Osteocyte (in vitro differentiated cells): ENCODE measurements around the gene FZD8. TPM values are rescaled to one million over a fixed set of nuclear protein-coding genes. Genes with fewer than 3 reads are reported as not detected.

Experiments used
- DNase-seq: peaks from one replicate; pipeline ENCODE4 v3.0.0; 2021; ENCODE audit warnings: mixed read lengths; ENCODE audit not compliant: unreplicated experiment; ENCODE audit errors: extremely low spot score
- H3K27ac Mint-ChIP-seq: one replicate; pipeline ENCODE4 v1.8.0; 2021; ENCODE audit warnings: mild to moderate bottlenecking, mixed read lengths; ENCODE audit not compliant: unreplicated experiment
- H3K27me3 Mint-ChIP-seq: one replicate; pipeline ENCODE4 v1.8.0; 2021; ENCODE audit warnings: mixed read lengths; ENCODE audit not compliant: unreplicated experiment
- H3K36me3 Mint-ChIP-seq: one replicate; pipeline ENCODE4 v1.8.0; 2021; ENCODE audit warnings: mixed read lengths; ENCODE audit not compliant: unreplicated experiment
- H3K4me1 Mint-ChIP-seq: one replicate; pipeline ENCODE4 v1.8.0; 2021; ENCODE audit warnings: mixed read lengths; ENCODE audit not compliant: unreplicated experiment
- H3K4me3 Mint-ChIP-seq: one replicate; pipeline ENCODE4 v1.8.0; 2021; ENCODE audit warnings: mild to moderate bottlenecking, moderate library complexity, mixed read lengths; ENCODE audit not compliant: unreplicated experiment
- H3K9me3 Mint-ChIP-seq: one replicate; pipeline ENCODE4 v1.8.0; 2021; ENCODE audit warnings: mixed read lengths; ENCODE audit not compliant: unreplicated experiment
- total RNA-seq: library from RNA; stranded (reverse); gene quantifications from 2 replicates; pipeline ENCODE4 v1.2.1, GENCODE V29; 2021
- TF ChIP-seq, protein P1 (sequence below): fragments of 200-600 bp; sonication (generic); IDR thresholded peaks from 2 replicates; pipeline ENCODE4 v1.5.0; 2021; ENCODE audit warnings: antibody characterized with exemption, mild to moderate bottlenecking, moderate library complexity

Gene FZD8
- total RNA-seq, 1 donor from 2014 or later: 28.7 TPM

GRCh38 chr10:35667270-35667889 lies 25.3 kb upstream of the FZD8 start:
- DNase-seq: no peak
- no peak overlapping the region for H3K4me3 Mint-ChIP-seq
- peaks cover 5% of the 10 kb centered on the region for H3K4me1 Mint-ChIP-seq
- no peaks in the 10 kb centered on the region for H3K36me3 Mint-ChIP-seq
- peaks cover 17% of the 10 kb centered on the region for H3K27me3 Mint-ChIP-seq
- TF ChIP-seq, protein P1, sequence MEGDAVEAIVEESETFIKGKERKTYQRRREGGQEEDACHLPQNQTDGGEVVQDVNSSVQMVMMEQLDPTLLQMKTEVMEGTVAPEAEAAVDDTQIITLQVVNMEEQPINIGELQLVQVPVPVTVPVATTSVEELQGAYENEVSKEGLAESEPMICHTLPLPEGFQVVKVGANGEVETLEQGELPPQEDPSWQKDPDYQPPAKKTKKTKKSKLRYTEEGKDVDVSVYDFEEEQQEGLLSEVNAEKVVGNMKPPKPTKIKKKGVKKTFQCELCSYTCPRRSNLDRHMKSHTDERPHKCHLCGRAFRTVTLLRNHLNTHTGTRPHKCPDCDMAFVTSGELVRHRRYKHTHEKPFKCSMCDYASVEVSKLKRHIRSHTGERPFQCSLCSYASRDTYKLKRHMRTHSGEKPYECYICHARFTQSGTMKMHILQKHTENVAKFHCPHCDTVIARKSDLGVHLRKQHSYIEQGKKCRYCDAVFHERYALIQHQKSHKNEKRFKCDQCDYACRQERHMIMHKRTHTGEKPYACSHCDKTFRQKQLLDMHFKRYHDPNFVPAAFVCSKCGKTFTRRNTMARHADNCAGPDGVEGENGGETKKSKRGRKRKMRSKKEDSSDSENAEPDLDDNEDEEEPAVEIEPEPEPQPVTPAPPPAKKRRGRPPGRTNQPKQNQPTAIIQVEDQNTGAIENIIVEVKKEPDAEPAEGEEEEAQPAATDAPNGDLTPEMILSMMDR: no peak
- peaks cover 5% of the 10 kb centered on the region for H3K9me3 Mint-ChIP-seq
- no peak overlapping the region for H3K27ac Mint-ChIP-seq

DNA sequence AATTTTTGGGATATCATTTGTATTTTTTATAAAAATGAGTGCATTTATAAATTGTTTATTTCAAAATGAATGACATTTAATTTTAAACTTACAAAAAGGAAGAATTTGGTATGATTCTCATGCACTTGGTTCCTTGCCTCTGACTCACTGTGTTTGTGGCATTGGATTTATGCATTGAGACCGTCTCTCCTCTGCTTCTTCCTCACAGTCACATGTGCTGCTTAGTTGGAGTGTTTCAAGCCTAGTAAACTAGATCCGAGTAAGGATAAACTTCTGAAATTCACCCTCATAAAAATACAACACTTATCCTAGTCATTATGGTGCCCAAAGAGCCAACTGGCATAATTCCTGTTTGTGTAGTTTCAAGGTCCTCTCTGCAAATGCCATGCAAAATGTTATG lies 19.1 kb upstream of the FZD8 start:
- H3K36me3 Mint-ChIP-seq: no peaks in the 10 kb centered on the region
- no peaks in the 10 kb centered on the region for H3K9me3 Mint-ChIP-seq
- DNase-seq: no peak
- no peak overlapping the region for H3K4me3 Mint-ChIP-seq
- no peaks in the 10 kb centered on the region for H3K4me1 Mint-ChIP-seq
- peaks cover 27% of the 10 kb centered on the region for H3K27me3 Mint-ChIP-seq
- TF ChIP-seq, protein P1: no peak
- H3K27ac Mint-ChIP-seq: no peak overlapping the region

- H3K4me3 Mint-ChIP-seq: no peak overlapping the region
- no peak overlapping the region for H3K27ac Mint-ChIP-seq
- H3K4me1 Mint-ChIP-seq: no peaks in the 10 kb centered on the region
- no peaks in the 10 kb centered on the region for H3K36me3 Mint-ChIP-seq
- TF ChIP-seq, protein P1: no peak
- no peak for DNase-seq
- H3K9me3 Mint-ChIP-seq: no peaks in the 10 kb centered on the region
- H3K27me3 Mint-ChIP-seq: peaks cover 27% of the 10 kb centered on the region
Observed at GRCh38 chr10:35659456-35659855, 17.4 kb upstream of the FZD8 start.

- Mint-ChIP-seq H3K9me3 (no peaks in the 10 kb centered on the region), H3K4me1 (no peaks in the 10 kb centered on the region), H3K36me3 (no peaks in the 10 kb centered on the region), H3K27ac (no peak overlapping the region), H3K4me3 (no peak overlapping the region), H3K27me3 (peaks cover 25% of the 10 kb centered on the region)
- DNase-seq: no peak
- TF ChIP-seq, protein P1: no peak
Observed at GRCh38 chr10:35657621-35658020, 15.5 kb upstream of the FZD8 start.

- H3K4me1 Mint-ChIP-seq: no peaks in the 10 kb centered on the region
- no peaks in the 10 kb centered on the region for H3K9me3 Mint-ChIP-seq
- DNase-seq: no peak
- H3K4me3 Mint-ChIP-seq: no peak overlapping the region
- H3K27ac Mint-ChIP-seq: no peak overlapping the region
- no peaks in the 10 kb centered on the region for H3K36me3 Mint-ChIP-seq
- TF ChIP-seq, protein P1: no peak
- H3K27me3 Mint-ChIP-seq: peaks cover 39% of the 10 kb centered on the region
Observed at GRCh38 chr10:35652824-35653223, 10.7 kb upstream of the FZD8 start.
